ENCODE results near the gene SRPK1. TPM values are rescaled to one million over a fixed set of nuclear protein-coding genes. Genes with fewer than 3 reads are reported as not detected.

SRPK1 gene
- 43.8 and 46.1 TPM in 2 replicates for total RNA-seq

GRCh38 chr6:35920793-35921732 lies at the start of gene SRPK1:
Gene SRPK1 (minus strand): TSS chr6:35921098. CDS start chr6:35921056, 42 bp downstream.

GRCh38 chr6:35804996-35805736 lies 115.7 kb downstream of the SRPK1 start, which contains the start of gene LHFPL5:
Gene LHFPL5 (plus strand): TSS chr6:35805352. CDS start chr6:35805671, 319 bp downstream.

Other genes starting within 250 kb of the SRPK1 start
- gene FKBP5, start 232.2 kb downstream of the SRPK1 start, total RNA-seq: 3.6 and 4.9 TPM in 2 replicates
- 0.06 and 0.13 TPM in 2 replicates for gene ARMC12, start 184.1 kb downstream of the SRPK1 start, total RNA-seq
- not detected in 2 replicates for gene CLPSL2, start 144.5 kb downstream of the SRPK1 start, total RNA-seq
- gene CLPSL1, start 140.1 kb downstream of the SRPK1 start, total RNA-seq: not detected in 2 replicates
- not detected in 2 replicates for gene CLPS, start 123.8 kb downstream of the SRPK1 start, total RNA-seq
- gene LHFPL5, start 115.7 kb downstream of the SRPK1 start, total RNA-seq: not detected in 2 replicates
- gene SLC26A8, start 103.5 kb upstream of the SRPK1 start, total RNA-seq: 0.26 and 0.31 TPM in 2 replicates
- 43.9 and 53.9 TPM in 2 replicates for gene MAPK14, start 106.7 kb upstream of the SRPK1 start, total RNA-seq
- gene MAPK13, start 209.4 kb upstream of the SRPK1 start, total RNA-seq: 2.8 and 3.4 TPM in 2 replicates